Endothelial cell of umbilical vein (primary cell): ENCODE data around the gene UQCRHL. TPM values are rescaled to one million over a fixed set of nuclear protein-coding genes. Genes with fewer than 3 reads are reported as not detected.
A peak's percentile ranks its signal among the peaks of the same experiment; 100 is the strongest.

Source experiments
- BruUV-seq: library from RNA; stranded (reverse); fragments of 400-500 nt; replicated peaks from 2 replicates; lab custom pipeline; 2021; lab: Mats Ljungman, UMichigan
- CTCF ChIA-PET: fragments of 300-600, 350-600 bp; sonication (Branson Sonifier 250); formaldehyde crosslinking; loops from one replicate; lab custom pipeline; 2021; ENCODE audit warnings: antibody characterized with exemption, inconsistent platforms; lab: Charles Lee
- POLR2A ChIA-PET: fragments of 300-600, 350-600 bp; sonication (Branson Sonifier 250); formaldehyde crosslinking; loops from one replicate; lab custom pipeline; 2021; ENCODE audit warnings: antibody characterized with exemption, inconsistent platforms; lab: Charles Lee
- DNase-seq: peaks from one replicate; pipeline ENCODE4 v3.0.0-alpha.2; 2011; ENCODE audit warnings: low read depth, low spot score
- FAIRE-seq: peaks from 2 replicates; lab custom pipeline; 2011; peaks lifted over from hg19 to GRCh38; lab: Jason Lieb, UNC
- H2AFZ ChIP-seq: 2 replicates; pipeline ENCODE4 v1.6.0; 2012; ENCODE audit warnings: low read depth, low read length, control low read depth, inconsistent platforms
- H3K27ac ChIP-seq: 2 replicates; pipeline ENCODE4 v1.5.1; 2011; ENCODE audit warnings: low read depth, mild to moderate bottlenecking, control low read depth, low read length, moderate library complexity; ENCODE audit not compliant: insufficient read depth
- H3K27me3 ChIP-seq, 2 experiments: 2 replicates each; pipeline versions ENCODE4 v1.6.0 to v1.6.1; 2011; ENCODE audit warnings: low read length in 2 of 2, mixed read lengths in 1 of 2; ENCODE audit not compliant: control insufficient read depth in 2 of 2, insufficient read depth in 2 of 2
- H3K36me3 ChIP-seq, 2 experiments: 2 replicates in 1 of 2; 3 replicates in 1 of 2; pipeline ENCODE4 v1.5.1; 2011; ENCODE audit warnings: low read length in 2 of 2, mild to moderate bottlenecking in 1 of 2, moderate library complexity in 1 of 2; ENCODE audit not compliant: control insufficient read depth in 2 of 2, insufficient read depth in 2 of 2; ENCODE audit errors: extremely low read depth in 1 of 2
- H3K4me1 ChIP-seq: 3 replicates; pipeline ENCODE4 v1.5.1; 2011; ENCODE audit warnings: mild to moderate bottlenecking, low read length; ENCODE audit not compliant: control insufficient read depth, insufficient read depth; ENCODE audit errors: extremely low read depth
- H3K4me2 ChIP-seq: 2 replicates; pipeline ENCODE4 v1.6.1; 2011; ENCODE audit warnings: low read length, control low read depth, mixed read lengths; ENCODE audit not compliant: insufficient read depth
- H3K4me3 ChIP-seq, 3 experiments: fragments of 200-600 bp in 1 of 3; sonication (generic), shearing (Covaris generic) in 1 of 3; replicated peaks in 1 of 3; 2 replicates each; pipeline ENCODE4 v1.5.1; 2011 to 2016; ENCODE audit warnings: control low read depth in 3 of 3, low read length in 3 of 3, mild to moderate bottlenecking in 2 of 3, inconsistent platforms in 1 of 3, low read depth in 1 of 3, moderate library complexity in 1 of 3; ENCODE audit not compliant: insufficient read depth in 1 of 3
- H3K79me2 ChIP-seq: 2 replicates; pipeline ENCODE4 v1.6.0; 2012; ENCODE audit warnings: low read length, inconsistent platforms; ENCODE audit not compliant: control insufficient read depth, insufficient read depth
- H3K9ac ChIP-seq: replicated peaks from 2 replicates; pipeline ENCODE3; 2011; ENCODE audit warnings: low read length, control low read depth; ENCODE audit not compliant: insufficient read depth; ENCODE audit errors: extremely low read depth
- H3K9me1 ChIP-seq: replicated peaks from 3 replicates; pipeline ENCODE4 v1.6.0; 2011; ENCODE audit warnings: mild to moderate bottlenecking, low read length; ENCODE audit not compliant: control insufficient read depth, insufficient read depth; ENCODE audit errors: extremely low read depth
- H3K9me3 ChIP-seq: replicated peaks from 2 replicates; pipeline ENCODE4 v1.5.1; 2012; ENCODE audit warnings: low read length, inconsistent platforms; ENCODE audit not compliant: control insufficient read depth, insufficient read depth
- H4K20me1 ChIP-seq: replicated peaks from 2 replicates; pipeline ENCODE3; 2011; ENCODE audit warnings: mild to moderate bottlenecking, low read length; ENCODE audit not compliant: control insufficient read depth, insufficient read depth; ENCODE audit errors: extremely low read depth
- FOS ChIP-seq: IDR thresholded peaks from 2 replicates; pipeline ENCODE4 v1.6.1; 2011; ENCODE audit warnings: mild to moderate bottlenecking, low read length, moderate library complexity, borderline replicate concordance; ENCODE audit not compliant: insufficient read depth
- GATA2 ChIP-seq: IDR thresholded peaks from 2 replicates; pipeline ENCODE4 v1.7.0; 2011; ENCODE audit warnings: low read depth, mild to moderate bottlenecking, moderate library complexity, mixed read lengths, low read length; ENCODE audit not compliant: insufficient read length, insufficient read depth
- JUN ChIP-seq: IDR thresholded peaks from 2 replicates; pipeline ENCODE4 v1.6.1; 2011; ENCODE audit warnings: borderline replicate concordance, low read depth; ENCODE audit not compliant: insufficient read length, insufficient read depth
- POLR2A ChIP-seq: IDR thresholded peaks from 2 replicates; pipeline ENCODE4 v1.6.1; 2012; ENCODE audit warnings: low read depth, mild to moderate bottlenecking, control low read depth, low read length
- POLR2AphosphoS5 ChIP-seq: IDR thresholded peaks from 2 replicates; pipeline ENCODE4 v1.6.1; 2012; ENCODE audit warnings: low read depth, mild to moderate bottlenecking, control low read depth, low read length, moderate library complexity; ENCODE audit not compliant: insufficient read depth
- dilution Hi-C: fragments of 300-500 bp; cut with MboI; formaldehyde crosslinking; loops from one replicate; pipeline ENCODE4 v1.15.0; 2019; ENCODE audit warnings: low sequenced_read_pairs; ENCODE audit not compliant: extremely low pct_ligation_motif_present
- intact Hi-C: fragments of 100-400 bp; cut with micrococcal nuclease; formaldehyde crosslinking; loops from one replicate; pipeline ENCODE4 v1.10.0; 2022
- polyA plus RNA-seq, 4 experiments: library from polyadenylated mRNA; depleted of rRNA in 3 of 4; stranded (reverse) in 3 of 4; unstranded in 1 of 4; fragments of >200 nt; gene quantifications; 2 replicates each; pipeline versions ENCODE4 v1.2.1 to v1.2.3, GENCODE V29; 2011 to 2012; ENCODE audit warnings: missing spikeins in 1 of 4
- total RNA-seq: library from RNA; stranded (reverse); gene quantifications from 2 replicates; pipeline ENCODE4 v1.2.3, GENCODE V29; 2021
- TF ChIP-seq, protein P1 (sequence below), 2 donors: IDR thresholded peaks; 1 replicate in 1 of 2; 2 replicates in 1 of 2; pipeline ENCODE4 v1.5.1; 2011; ENCODE audit warnings: low read length in 2 of 2, mild to moderate bottlenecking in 2 of 2, moderate library complexity in 2 of 2, control low read depth in 1 of 2, inconsistent platforms in 1 of 2, low read depth in 1 of 2; ENCODE audit not compliant: insufficient read depth in 1 of 2; ENCODE audit errors: extremely low read depth in 1 of 2

Gene UQCRHL
- total and polyA plus RNA-seq, 2 donors (not counting 3 experiments of a cell fraction or from before 2014, with no cell fraction given) = 0.92 to 1.4 TPM

DNA sequence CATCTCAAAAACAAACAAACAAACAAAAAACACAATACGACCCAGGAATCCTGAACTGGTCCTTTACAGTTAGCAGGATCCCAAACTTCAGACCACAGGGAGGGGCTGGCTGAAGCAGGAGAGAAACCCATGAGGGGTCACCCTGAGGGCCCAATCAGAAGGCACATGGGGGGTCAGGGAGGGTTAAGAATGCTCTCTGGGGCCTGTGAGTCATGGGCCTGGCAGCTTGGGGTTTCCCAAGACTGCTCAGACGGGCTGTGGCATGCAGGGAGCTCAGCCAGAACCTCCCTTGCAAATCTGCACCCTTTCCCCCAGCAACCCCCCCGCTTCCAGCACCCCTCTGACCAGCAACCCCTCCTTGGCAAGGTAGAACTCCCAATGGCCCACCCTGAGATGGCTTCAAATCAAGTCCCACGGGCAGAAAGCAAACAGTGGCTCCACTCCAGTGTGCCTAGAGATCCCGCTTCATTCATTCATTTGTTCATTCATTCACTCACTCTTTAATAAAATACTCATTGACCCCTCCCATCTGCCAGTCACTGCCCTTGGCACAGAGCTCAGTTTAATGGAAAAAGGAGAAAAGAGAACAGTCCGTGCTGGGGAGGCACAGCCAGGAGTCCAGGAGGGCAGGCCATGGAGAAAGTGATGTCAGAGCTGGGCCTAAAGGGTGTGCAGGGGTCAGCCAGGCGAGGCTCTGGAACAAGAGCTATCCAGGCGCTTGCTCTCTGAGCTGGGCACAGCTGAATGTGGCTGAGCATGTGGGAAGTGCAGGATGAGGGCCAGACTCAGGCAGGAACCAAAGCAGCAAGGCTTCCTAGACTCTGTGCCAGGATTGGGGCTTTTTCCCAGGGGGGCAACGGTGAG, 8.2 kb downstream of the UQCRHL start:
- intact Hi-C loops = loop anchor here (1.0 to 5.0 kb wide), 3 partner anchors 36 to 348 kb away; partner anchors contain the start of gene SPEN
- H3K27me3 ChIP-seq = no peaks in the 10 kb centered on the region

More for the DNA sequence above, 8.2 kb downstream of the UQCRHL start:
- no peaks in the 10 kb centered on the region for H3K9me1 ChIP-seq
- dilution Hi-C loops = no loop called here
- DNase-seq (peak; percentile 84), FAIRE-seq (peak; percentile 95)
- BruUV-seq = no TSS peak
- peak overlapping the region; percentile 63 for H3K27ac ChIP-seq
- H3K4me2 ChIP-seq = no peak overlapping the region
- TF ChIP-seq POLR2A (no peak), JUN (peak; percentile 57), POLR2AphosphoS5 (peak; percentile 71), FOS (peak; percentile 66), GATA2 (no peak)
- TF ChIP-seq, protein P1, sequence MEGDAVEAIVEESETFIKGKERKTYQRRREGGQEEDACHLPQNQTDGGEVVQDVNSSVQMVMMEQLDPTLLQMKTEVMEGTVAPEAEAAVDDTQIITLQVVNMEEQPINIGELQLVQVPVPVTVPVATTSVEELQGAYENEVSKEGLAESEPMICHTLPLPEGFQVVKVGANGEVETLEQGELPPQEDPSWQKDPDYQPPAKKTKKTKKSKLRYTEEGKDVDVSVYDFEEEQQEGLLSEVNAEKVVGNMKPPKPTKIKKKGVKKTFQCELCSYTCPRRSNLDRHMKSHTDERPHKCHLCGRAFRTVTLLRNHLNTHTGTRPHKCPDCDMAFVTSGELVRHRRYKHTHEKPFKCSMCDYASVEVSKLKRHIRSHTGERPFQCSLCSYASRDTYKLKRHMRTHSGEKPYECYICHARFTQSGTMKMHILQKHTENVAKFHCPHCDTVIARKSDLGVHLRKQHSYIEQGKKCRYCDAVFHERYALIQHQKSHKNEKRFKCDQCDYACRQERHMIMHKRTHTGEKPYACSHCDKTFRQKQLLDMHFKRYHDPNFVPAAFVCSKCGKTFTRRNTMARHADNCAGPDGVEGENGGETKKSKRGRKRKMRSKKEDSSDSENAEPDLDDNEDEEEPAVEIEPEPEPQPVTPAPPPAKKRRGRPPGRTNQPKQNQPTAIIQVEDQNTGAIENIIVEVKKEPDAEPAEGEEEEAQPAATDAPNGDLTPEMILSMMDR (IDR thresholded peaks at IDR 0.05; ENCODE audit: extremely low read depth in 1 of 2, insufficient read depth in 1 of 2, low read depth in 1 of 2, low read length in 2 of 2) = no peak
- H4K20me1 ChIP-seq = no peaks in the 10 kb centered on the region
- H2AFZ ChIP-seq = no peak overlapping the region
- peaks cover 53% of the 10 kb centered on the region for H3K4me1 ChIP-seq
- CTCF ChIA-PET = interaction anchor here (1.0 to 7.1 kb wide), 6 partner anchors 7 to 195 kb away, joined by 3 to 75 read pairs (median 4); no protein-coding TSS in a partner anchor
- H3K9ac ChIP-seq = peak overlapping the region; percentile 18
- H3K79me2 ChIP-seq = no peaks in the 10 kb centered on the region
- POLR2A ChIA-PET = interaction anchor here (0.6 to 1.4 kb wide), 2 partner anchors 48 to 479 kb away, joined by 3 read pairs; partner anchors contain the start of gene SPEN
- H3K9me3 ChIP-seq = no peaks in the 10 kb centered on the region
- no peaks in the 10 kb centered on the region for H3K36me3 ChIP-seq
- no peak overlapping the region for H3K4me3 ChIP-seq
